Measurements from ENCODE around the gene CT45A5. TPM values are rescaled to one million over a fixed set of nuclear protein-coding genes. Genes with fewer than 3 reads are reported as not detected.
"Not testable (repeated sequence)": the region's sequence is repeated elsewhere in the genome, so short reads cannot be mapped to it uniquely, and the experiment has no call there.

Gene CT45A5
- total RNA-seq (2014; rRNA removed; shearing (Covaris generic)) (not detected in 2 replicates), total RNA-seq (2022) (not detected in 2 replicates), Bru-seq, nascent RNA (not detected), BruChase-seq, experiment 1, labeled RNA remaining after a 6-hour chase (not detected), BruChase-seq, experiment 2, labeled RNA remaining after a 2-hour chase (not detected)
- long read RNA-seq, result 0 reads

- H3K9me2 ChIP-seq (ENCODE audit: insufficient read depth, low read length); DNase-seq (ENCODE audit: low spot score); H4K20me1 ChIP-seq (ENCODE audit: insufficient read depth, low read length); BruUV-seq (replicated peaks); H3K79me2 ChIP-seq (ENCODE audit: insufficient read depth, low read depth, low read length); H3K4me1 ChIP-seq (ENCODE audit: insufficient read depth, low read length, poor library complexity, severe bottlenecking); H3K4me2 ChIP-seq (ENCODE audit: low read length); H3K9me3 ChIP-seq (ENCODE audit: low read length); H3K27ac ChIP-seq (ENCODE audit: low read depth, low read length, poor library complexity, severe bottlenecking); intact Hi-C loops (cut with micrococcal nuclease; ENCODE audit: unreplicated experiment); CTCF ChIA-PET (ENCODE audit: unreplicated experiment); H3K36me3 ChIP-seq (ENCODE audit: insufficient read depth, low read length); H3K4me3 ChIP-seq (ENCODE audit: low read depth, low read length, poor library complexity, severe bottlenecking); H2AFZ ChIP-seq (ENCODE audit: low read length); POLR2A ChIA-PET: not testable (repeated sequence)
These were observed at the start of gene CT45A5 for GRCh38 chrX:135785403-135785802. Gene CT45A5 (minus strand): TSS chrX:135785503. CDS start chrX:135781729, 3,774 bp downstream.

DNA sequence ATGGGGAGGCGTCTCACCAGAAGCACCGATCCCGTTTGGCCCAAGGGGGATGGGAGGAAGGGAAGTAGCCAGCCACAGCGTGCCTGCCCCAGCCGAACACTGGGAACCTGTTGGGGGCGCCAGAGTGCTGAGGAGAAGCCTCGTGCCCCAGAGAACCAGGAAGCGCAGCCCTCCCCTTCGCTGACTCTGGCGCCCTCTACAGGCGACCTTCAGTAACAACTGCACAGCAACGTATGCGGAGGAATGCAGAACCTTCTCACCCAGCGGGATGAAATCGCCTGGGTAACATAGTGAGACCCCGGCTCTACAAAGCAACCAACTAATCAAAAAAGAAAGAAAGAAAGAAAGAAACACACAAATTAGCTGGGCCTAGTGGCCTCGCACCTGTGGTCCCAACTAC lies 34.6 kb upstream of the CT45A5 start, which contains the start of gene CT45A2:
CT45A2 (minus strand) TSS at position 101 of the 400 bp plus-strand sequence. CDS start 3,747 bp downstream, outside the sequence.
- DNase-seq (ENCODE audit: low spot score); H3K79me2 ChIP-seq (ENCODE audit: insufficient read depth, low read depth, low read length); H4K20me1 ChIP-seq (ENCODE audit: insufficient read depth, low read length); H3K4me1 ChIP-seq (ENCODE audit: insufficient read depth, low read length, poor library complexity, severe bottlenecking); H3K36me3 ChIP-seq (ENCODE audit: insufficient read depth, low read length); CTCF ChIA-PET (ENCODE audit: unreplicated experiment); intact Hi-C loops (cut with micrococcal nuclease; ENCODE audit: unreplicated experiment); H3K9me3 ChIP-seq (ENCODE audit: low read length); H3K4me2 ChIP-seq (ENCODE audit: low read length); H3K27ac ChIP-seq (ENCODE audit: low read depth, low read length, poor library complexity, severe bottlenecking); H2AFZ ChIP-seq (ENCODE audit: low read length); H3K4me3 ChIP-seq (ENCODE audit: low read depth, low read length, poor library complexity, severe bottlenecking); BruUV-seq (replicated peaks); H3K9me2 ChIP-seq (ENCODE audit: insufficient read depth, low read length); POLR2A ChIA-PET: not testable (repeated sequence)

GRCh38 chrX:135802687-135803086 lies 17.4 kb upstream of the CT45A5 start, which contains the start of gene CT45A6:
Gene CT45A6 (minus strand): TSS chrX:135802787. CDS start chrX:135798993, 3,794 bp downstream.
- CTCF ChIA-PET (ENCODE audit: unreplicated experiment); POLR2A ChIA-PET; H4K20me1 ChIP-seq (ENCODE audit: insufficient read depth, low read length); DNase-seq (ENCODE audit: low spot score); H3K4me1 ChIP-seq (ENCODE audit: insufficient read depth, low read length, poor library complexity, severe bottlenecking); H3K36me3 ChIP-seq (ENCODE audit: insufficient read depth, low read length); H3K4me2 ChIP-seq (ENCODE audit: low read length); H3K4me3 ChIP-seq (ENCODE audit: low read depth, low read length, poor library complexity, severe bottlenecking); BruUV-seq (replicated peaks); H2AFZ ChIP-seq (ENCODE audit: low read length); H3K27ac ChIP-seq (ENCODE audit: low read depth, low read length, poor library complexity, severe bottlenecking); H3K9me3 ChIP-seq (ENCODE audit: low read length); H3K9me2 ChIP-seq (ENCODE audit: insufficient read depth, low read length); H3K79me2 ChIP-seq (ENCODE audit: insufficient read depth, low read depth, low read length); intact Hi-C loops (cut with micrococcal nuclease; ENCODE audit: unreplicated experiment): not testable (repeated sequence)

DNA sequence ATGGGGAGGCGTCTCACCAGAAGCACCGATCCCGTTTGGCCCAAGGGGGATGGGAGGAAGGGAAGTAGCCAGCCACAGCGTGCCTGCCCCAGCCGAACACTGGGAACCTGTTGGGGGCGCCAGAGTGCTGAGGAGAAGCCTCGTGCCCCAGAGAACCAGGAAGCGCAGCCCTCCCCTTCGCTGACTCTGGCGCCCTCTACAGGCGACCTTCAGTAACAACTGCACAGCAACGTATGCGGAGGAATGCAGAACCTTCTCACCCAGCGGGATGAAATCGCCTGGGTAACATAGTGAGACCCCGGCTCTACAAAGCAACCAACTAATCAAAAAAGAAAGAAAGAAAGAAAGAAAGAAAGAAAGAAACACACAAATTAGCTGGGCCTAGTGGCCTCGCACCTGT lies 17.2 kb downstream of the CT45A5 start, which contains the start of gene CT45A3:
CT45A3 (minus strand) TSS at position 101 of the 400 bp plus-strand sequence. CDS start 3,747 bp downstream, outside the sequence.
- H3K79me2 ChIP-seq (ENCODE audit: insufficient read depth, low read depth, low read length), result not testable (repeated sequence)

DNA sequence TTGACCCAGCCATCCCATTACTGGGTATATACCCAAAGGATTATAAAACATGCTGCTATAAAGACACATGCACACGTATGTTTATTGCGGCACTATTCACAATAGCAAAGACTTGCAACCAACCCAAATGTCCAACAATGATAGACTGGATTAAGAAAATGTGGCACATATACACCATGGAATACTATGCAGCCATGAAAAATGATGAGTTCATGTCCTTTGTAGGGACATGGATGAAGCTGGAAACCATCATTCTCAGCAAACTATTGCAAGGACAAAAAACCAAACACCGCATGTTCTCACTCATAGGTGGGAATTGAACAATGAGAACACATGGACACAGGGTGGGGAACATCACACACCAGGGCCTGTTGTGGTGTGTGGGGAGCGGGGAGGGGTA lies 40.6 kb downstream of the CT45A5 start:
- intact Hi-C loops (cut with micrococcal nuclease; ENCODE audit: unreplicated experiment); DNase-seq (ENCODE audit: low spot score); H3K27ac ChIP-seq (ENCODE audit: low read depth, low read length, poor library complexity, severe bottlenecking); H3K36me3 ChIP-seq (ENCODE audit: insufficient read depth, low read length); H2AFZ ChIP-seq (ENCODE audit: low read length); H3K9me3 ChIP-seq (ENCODE audit: low read length); H4K20me1 ChIP-seq (ENCODE audit: insufficient read depth, low read length); H3K4me2 ChIP-seq (ENCODE audit: low read length); POLR2A ChIA-PET; CTCF ChIA-PET (ENCODE audit: unreplicated experiment); H3K4me1 ChIP-seq (ENCODE audit: insufficient read depth, low read length, poor library complexity, severe bottlenecking); BruUV-seq (replicated peaks); H3K4me3 ChIP-seq (ENCODE audit: low read depth, low read length, poor library complexity, severe bottlenecking); H3K9me2 ChIP-seq (ENCODE audit: insufficient read depth, low read length); H3K79me2 ChIP-seq (ENCODE audit: insufficient read depth, low read depth, low read length): not testable (repeated sequence)

More for the DNA sequence above, 17.2 kb downstream of the CT45A5 start, which contains the start of gene CT45A3:
- H4K20me1 ChIP-seq (ENCODE audit: insufficient read depth, low read length); H3K36me3 ChIP-seq (ENCODE audit: insufficient read depth, low read length); H3K4me2 ChIP-seq (ENCODE audit: low read length); H2AFZ ChIP-seq (ENCODE audit: low read length); BruUV-seq (replicated peaks); H3K4me1 ChIP-seq (ENCODE audit: insufficient read depth, low read length, poor library complexity, severe bottlenecking); POLR2A ChIA-PET; intact Hi-C loops (cut with micrococcal nuclease; ENCODE audit: unreplicated experiment); H3K9me3 ChIP-seq (ENCODE audit: low read length); DNase-seq (ENCODE audit: low spot score); H3K4me3 ChIP-seq (ENCODE audit: low read depth, low read length, poor library complexity, severe bottlenecking); CTCF ChIA-PET (ENCODE audit: unreplicated experiment); H3K9me2 ChIP-seq (ENCODE audit: insufficient read depth, low read length); H3K27ac ChIP-seq (ENCODE audit: low read depth, low read length, poor library complexity, severe bottlenecking): not testable (repeated sequence)
